HG03095 (cell line): ENCODE data around the gene SMIM41.
"Not testable (repeated sequence)": the region's sequence is repeated elsewhere in the genome, so short reads cannot be mapped to it uniquely, and the experiment has no call there.

Experiments used
- ATAC-seq: cut with Tn5 transposase; IDR thresholded peaks from one replicate; pipeline ENCODE4 v1.9.1; 2021; ENCODE audit warnings: moderate library complexity; ENCODE audit not compliant: unreplicated experiment

SMIM41 gene

DNA sequence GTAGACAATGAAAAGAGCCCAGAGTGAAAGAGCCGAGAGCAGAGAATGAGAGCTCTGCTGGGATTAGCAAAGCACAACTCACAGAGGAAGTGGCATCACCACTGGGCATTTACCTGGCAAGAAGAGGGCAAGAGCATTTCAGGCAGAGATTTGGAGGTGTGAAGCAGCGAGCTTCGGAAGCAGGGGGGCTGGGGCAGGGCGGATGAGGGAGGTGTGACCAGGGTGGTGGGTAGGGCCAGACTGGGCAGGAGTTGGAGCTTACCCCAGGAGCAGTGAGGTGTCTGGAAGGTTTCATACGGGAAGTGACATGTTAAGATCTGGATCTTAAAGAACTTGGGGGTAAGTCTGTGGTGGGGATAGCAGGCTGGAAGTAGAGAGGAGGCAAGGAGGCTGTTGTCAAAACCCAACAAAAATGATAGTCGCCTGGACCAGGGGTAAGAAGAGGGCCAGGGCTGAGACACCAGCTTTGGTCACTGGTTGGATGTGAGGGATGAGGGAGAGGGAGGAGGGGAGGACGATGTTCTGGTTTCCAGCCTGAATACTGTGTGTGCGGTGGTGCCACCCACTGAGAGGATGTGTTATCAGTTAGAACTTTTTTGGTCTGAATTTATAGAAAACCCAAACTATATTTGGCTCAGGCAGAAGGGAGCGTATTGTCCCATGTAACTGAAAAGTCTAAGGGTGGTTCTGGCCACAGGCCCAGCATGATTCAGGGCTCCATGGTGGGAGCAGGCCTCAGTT is 5.2 kb downstream of the SMIM41 start:
- no peak for ATAC-seq

- no peak for ATAC-seq
These were observed 6.2 kb downstream of the SMIM41 start for GRCh38 chr12:52085682-52086180.

DNA sequence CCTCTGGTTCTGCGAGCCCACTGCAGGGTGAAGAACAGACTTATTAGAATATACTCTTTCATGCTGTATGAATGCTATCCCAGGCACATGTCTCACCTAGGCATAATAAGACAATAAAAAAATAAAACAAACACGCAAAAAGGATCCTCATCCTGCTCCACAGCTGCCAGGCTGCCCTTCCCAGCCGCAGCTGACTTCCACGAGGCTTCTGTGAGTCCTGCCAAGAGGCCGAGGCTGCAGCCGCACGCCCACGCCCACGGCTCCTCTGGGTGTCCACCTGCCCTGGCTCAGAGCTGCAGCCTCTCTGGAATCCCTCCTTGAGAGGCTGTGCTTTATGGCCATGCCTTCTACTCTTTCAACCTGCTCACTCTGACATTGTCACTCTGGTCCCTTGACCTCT is 6.9 kb downstream of the SMIM41 start:
- no peak for ATAC-seq

GRCh38 chr12:52086944-52087835 is 7.7 kb downstream of the SMIM41 start:
- no peak for ATAC-seq

GRCh38 chr12:52087961-52088820 is 8.7 kb downstream of the SMIM41 start:
- ATAC-seq, result peak; percentile 82

GRCh38 chr12:52089491-52089890 is 10.0 kb downstream of the SMIM41 start:
- ATAC-seq, result no peak

GRCh38 chr12:52090291-52090690 is 10.8 kb downstream of the SMIM41 start:
- no peak for ATAC-seq

GRCh38 chr12:52091061-52091460 is 11.6 kb downstream of the SMIM41 start:
- no peak for ATAC-seq

DNA sequence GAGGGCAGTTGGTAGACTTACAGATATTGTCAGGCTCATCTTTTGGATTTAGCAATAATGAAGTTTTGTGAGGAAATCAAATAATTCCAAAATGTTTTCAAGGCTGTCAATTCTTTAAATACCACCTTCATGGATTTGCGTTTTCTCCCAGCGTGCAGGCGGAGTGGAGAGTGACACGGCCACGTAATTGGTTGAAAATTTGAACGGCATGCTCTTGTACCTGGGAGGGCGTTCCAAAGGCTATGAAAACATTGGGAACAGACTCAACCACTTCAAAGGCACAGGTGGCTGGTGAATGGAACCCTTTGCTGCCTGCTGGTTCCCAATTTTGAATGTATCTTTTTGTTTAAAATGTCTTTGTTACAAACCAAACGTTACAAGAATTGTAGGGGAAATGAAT is 12.4 kb downstream of the SMIM41 start:
- no peak for ATAC-seq

DNA sequence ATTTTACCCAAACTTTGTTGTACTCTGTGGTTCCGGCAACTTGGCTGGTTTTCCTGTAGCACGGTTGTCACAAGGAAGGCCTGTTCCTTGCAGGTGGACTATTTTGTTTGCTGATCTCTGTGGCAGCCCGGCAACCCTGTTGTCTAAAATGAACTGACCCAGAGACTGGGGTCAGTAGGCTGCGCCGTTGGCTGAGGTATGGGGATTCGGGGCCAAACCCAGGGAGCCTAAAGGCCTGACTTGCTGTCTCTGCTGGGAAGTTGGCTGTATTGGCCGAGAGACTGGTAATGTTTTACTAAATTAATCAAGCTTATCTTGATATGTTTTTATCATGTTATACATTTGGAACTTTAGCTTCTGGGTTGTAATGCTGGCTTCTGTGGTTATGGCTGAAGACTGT is 13.8 kb downstream of the SMIM41 start:
- no peak for ATAC-seq

DNA sequence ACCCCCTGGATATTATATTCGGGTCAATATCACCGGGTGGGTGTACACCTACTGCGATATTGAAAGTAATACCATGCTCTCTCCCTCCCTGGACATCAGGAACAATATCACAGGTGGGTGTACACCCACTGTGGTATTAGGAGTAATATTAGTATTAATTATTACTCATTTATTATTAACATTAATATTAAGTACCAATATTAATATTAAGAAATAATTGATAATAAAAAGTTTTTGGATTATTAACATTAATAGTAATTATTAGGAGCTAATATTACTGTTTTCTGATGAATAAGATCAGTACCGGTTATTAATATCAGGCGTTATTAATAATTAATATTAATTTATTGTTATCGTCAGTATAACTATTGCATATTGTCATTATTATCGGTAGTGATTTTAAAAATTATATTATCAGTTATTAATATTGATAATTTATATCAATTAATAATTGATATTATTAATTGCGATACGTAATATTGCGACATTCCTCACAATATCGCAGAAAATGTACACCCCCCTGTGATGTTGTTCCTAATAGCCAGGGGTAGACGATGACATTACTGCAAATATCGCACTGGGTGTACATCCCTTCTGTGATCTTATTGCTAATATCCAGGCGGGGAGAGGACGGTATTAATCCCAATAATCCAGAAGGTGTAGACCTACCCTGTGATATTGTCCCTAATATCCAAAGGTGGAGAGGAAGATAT is 17.0 kb downstream of the SMIM41 start:
- no peak for ATAC-seq

- ATAC-seq, result no peak
These were observed 17.7 kb downstream of the SMIM41 start for GRCh38 chr12:52097045-52097666.

DNA sequence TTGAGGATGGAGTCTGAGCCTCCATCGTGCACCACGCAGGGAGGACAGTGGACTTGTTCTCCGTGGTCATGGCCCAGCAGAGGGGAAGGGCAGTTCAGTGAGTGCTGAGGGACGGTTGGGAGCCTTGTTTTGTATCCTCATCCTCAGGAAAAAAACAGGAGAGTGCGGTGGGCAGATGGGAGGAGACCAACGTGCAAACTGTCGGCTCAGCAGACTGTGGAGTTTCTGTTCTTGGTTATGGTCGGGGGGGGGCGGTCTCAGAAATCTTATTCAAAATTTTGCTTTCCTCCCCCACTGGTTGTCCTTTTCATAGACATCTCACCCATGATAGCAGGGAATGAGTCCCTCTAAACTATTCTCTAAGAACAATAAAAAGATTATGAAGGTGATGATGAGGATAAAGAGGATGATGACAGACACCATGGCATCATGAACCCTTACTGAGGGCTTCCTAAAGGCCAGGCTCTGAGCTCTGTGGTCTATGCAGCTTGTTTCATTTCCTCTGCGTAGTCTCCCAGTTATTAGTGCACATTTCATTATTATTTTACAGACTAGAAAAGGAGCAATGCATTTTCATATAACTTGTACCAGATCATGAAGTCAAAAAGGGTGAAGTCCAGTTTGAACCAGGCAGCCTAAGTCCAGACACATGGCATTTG is 25.1 kb downstream of the SMIM41 start:
- ATAC-seq, result not testable (repeated sequence)

DNA sequence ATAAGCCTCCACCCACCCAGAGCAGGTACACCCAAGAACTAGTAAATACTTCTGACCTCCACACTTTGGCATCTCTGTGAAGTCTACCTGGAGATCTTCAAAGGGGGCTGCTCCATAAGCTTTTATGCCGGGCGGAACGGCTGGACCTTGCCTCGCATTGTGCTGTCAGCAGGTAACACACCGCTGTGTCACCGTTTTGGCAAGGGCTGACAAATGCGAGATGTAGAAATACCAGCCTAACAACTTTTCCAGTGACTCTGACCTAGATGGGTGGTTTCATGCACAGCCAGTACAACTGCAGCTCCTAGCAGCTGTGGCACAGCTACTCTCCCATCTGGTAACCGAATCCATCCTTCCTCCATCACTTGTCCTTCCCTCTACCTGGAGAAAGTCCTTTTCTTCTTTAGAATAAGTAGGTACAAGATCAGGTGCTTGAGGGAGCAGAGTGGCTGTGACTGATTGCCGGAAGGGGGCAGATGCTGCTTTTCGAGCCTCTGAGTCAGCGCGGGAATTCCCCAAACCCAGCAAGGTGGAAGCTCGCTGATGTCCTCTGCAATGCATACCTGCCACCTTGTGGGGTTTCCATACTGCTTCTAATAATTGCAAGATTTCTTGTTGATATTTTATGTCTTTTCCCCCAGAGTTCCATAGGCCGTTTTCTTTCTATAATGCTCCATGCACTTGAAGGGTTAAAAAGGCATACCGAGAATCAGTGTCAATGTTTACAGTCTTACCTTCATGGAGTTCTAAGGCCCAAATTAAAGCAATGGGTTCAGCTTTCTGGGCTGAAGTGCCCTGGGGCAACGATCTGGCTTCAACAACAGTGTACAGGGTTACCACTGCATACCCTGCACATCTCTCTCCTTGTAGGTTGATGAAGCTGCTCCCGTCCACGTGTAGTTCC is 37.0 kb downstream of the SMIM41 start:
- not testable (repeated sequence) for ATAC-seq

GRCh38 chr12:52117806-52118475 is 38.4 kb downstream of the SMIM41 start:
- peak; percentile 25 for ATAC-seq

DNA sequence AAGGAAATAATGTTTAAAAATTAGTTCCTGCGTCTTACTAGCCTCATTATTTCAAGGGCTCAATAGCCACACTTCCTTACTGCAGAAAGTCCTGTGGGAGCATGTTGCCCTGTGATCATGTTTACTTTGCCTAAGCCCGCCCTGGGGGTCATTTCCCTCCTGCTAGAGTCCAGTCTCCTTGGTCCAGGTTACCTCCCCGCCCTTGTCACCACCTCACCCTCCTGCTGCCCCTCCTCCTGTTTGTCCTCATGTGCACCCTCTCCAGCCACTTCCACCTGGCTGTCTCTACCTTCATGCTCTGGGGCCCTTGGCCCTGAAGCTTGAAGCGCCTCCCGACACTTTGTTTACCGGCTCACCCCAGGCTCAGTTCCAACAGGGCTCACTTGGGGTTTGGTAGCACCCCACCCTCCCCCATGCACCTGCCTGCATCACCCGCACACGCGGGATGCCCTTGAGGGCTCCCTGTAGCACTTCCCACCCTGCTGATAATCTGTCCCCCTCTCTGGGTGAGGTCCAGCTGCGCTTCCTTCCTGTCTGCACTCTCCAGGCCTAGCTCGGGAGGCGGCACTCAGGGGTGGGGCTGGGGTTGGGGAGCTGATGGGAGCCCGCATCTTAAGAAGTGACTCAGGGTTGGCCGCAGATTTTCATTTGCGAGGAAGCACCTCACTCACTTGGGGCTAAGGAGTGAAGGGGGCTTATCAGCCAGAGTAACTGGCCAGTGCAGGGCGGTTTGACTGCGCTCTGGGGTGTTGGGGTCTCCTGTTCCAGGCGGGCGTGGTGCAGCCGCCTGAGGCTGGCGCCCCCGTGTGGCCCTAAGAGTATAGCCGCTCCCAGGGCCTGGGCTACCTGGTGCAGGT is 40.1 kb downstream of the SMIM41 start:
- no peak for ATAC-seq
